SK-N-SH (cell line): ENCODE data around the gene DUSP15.

Source experiments
- EP300 ChIP-seq, 2 experiments: IDR thresholded peaks; 2 replicates each; pipeline versions ENCODE4 v1.4.0 to v1.6.1; 2012; ENCODE audit warnings: borderline replicate concordance in 1 of 2, low read depth in 1 of 2, low read length in 1 of 2
- JUND ChIP-seq: IDR thresholded peaks from 2 replicates; pipeline ENCODE4 v1.4.0; 2012
- NRF1 ChIP-seq: IDR thresholded peaks from 2 replicates; pipeline ENCODE4 v1.6.1; 2012; ENCODE audit warnings: low read depth, mild to moderate bottlenecking, low read length
- SMC3 ChIP-seq: IDR thresholded peaks from 2 replicates; pipeline ENCODE4 v1.6.1; 2012; ENCODE audit warnings: low read depth, low read length, improper control_type of control experiment
- TF ChIP-seq, protein P1 (sequence below): fragments of 200-600 bp; sonication (generic); IDR thresholded peaks from 2 replicates; pipeline ENCODE4 v1.6.1; 2017; ENCODE audit warnings: antibody characterized with exemption, mild to moderate bottlenecking, moderate library complexity

DNA sequence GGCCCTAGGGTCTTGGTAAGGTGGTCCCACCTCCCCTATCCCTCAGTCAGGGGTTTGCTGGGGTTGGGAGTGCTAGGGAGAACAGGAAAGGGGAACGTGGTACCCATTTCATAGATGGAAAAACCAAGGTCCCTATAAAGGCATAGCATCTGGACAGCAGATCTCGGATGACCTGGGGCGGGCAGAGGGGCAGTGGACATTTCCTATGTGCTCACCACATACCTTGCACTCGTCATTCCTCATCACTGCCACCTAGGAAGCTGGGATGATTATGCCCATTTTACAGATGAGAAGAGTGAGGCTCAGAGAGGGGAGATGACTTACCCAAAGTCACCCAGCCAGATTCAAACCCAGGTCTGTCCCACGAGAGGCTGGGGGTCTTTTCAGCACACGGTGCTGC lies 39.1 kb downstream of the DUSP15 start:
- TF ChIP-seq, protein P1, sequence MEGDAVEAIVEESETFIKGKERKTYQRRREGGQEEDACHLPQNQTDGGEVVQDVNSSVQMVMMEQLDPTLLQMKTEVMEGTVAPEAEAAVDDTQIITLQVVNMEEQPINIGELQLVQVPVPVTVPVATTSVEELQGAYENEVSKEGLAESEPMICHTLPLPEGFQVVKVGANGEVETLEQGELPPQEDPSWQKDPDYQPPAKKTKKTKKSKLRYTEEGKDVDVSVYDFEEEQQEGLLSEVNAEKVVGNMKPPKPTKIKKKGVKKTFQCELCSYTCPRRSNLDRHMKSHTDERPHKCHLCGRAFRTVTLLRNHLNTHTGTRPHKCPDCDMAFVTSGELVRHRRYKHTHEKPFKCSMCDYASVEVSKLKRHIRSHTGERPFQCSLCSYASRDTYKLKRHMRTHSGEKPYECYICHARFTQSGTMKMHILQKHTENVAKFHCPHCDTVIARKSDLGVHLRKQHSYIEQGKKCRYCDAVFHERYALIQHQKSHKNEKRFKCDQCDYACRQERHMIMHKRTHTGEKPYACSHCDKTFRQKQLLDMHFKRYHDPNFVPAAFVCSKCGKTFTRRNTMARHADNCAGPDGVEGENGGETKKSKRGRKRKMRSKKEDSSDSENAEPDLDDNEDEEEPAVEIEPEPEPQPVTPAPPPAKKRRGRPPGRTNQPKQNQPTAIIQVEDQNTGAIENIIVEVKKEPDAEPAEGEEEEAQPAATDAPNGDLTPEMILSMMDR: no peak
- no peak for TF ChIP-seq EP300 (IDR thresholded peaks at IDR 0.05; ENCODE audit: borderline replicate concordance in 1 of 2, low read depth in 1 of 2, low read length in 1 of 2)
- TF ChIP-seq JUND: no peak
- TF ChIP-seq SMC3: no peak
- no peak for TF ChIP-seq NRF1
